Stimulated activated CD8-positive, alpha-beta memory T cell treated with anti-CD3 and anti-CD28 coated beads, Interleukin-2, amount 100 ng/mL, for 1 hour (primary cell): Measurements from ENCODE around the gene SLC46A1.

Source experiments
- DNase-seq, 2 donors: peaks; one replicate each; pipeline ENCODE4 v3.0.0-alpha.2; 2020; ENCODE audit warnings: low read depth in 2 of 2

The SLC46A1 gene

GRCh38 chr17:28357061-28357900 is 48.7 kb downstream of the SLC46A1 start, which contains the start of gene POLDIP2:
Gene POLDIP2 (minus strand): TSS chr17:28357527. CDS start chr17:28357448, 79 bp downstream.
- peak; percentile 89 to 92 for DNase-seq

- no peak for DNase-seq
Observed at GRCh38 chr17:28350271-28350670, 55.7 kb downstream of the SLC46A1 start.

- no peak for DNase-seq
Observed at GRCh38 chr17:28348979-28349378, 57.0 kb downstream of the SLC46A1 start.

GRCh38 chr17:28347261-28347891 is 58.6 kb downstream of the SLC46A1 start:
- no peak for DNase-seq

- DNase-seq: no peak
Observed at GRCh38 chr17:28346746-28347246, 59.2 kb downstream of the SLC46A1 start.

GRCh38 chr17:28346199-28346580 is 59.8 kb downstream of the SLC46A1 start:
- DNase-seq: no peak

- no peak for DNase-seq
Observed at GRCh38 chr17:28345419-28346198, 60.4 kb downstream of the SLC46A1 start.
